ENCODE measurements around the gene ZNF385D.

The ZNF385D gene

DNA sequence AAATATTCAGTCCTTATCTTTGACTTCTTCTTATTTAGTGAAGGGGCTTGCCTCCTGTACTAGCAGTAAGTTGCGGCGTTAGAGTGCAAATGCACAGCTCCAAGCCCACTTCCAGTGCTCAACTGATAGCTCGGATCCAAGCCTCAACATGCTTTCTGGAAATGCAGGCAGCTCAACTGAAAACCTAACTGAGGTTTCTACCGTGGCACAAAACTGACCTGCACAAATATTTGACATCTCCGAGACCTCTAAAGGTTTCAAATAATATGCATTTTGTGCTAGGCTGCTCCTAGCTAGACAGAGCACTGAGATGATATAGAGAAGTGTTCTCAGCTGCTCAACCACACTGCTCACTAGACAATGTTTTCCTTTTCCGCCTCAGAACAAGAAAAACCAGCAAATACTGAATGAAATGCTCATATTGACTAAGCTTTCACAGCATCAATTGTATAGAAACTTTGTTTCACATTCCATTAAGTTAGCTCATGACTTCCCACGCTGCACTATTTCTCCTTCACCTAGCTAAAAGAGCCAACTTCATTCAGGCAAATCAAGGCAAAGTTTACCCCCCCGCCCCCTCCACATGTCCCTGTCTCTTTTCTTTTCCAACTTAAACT is 822 bp downstream of the ZNF385D start:
- no peak for DNase-seq (ENCODE audit: low read depth)

DNA sequence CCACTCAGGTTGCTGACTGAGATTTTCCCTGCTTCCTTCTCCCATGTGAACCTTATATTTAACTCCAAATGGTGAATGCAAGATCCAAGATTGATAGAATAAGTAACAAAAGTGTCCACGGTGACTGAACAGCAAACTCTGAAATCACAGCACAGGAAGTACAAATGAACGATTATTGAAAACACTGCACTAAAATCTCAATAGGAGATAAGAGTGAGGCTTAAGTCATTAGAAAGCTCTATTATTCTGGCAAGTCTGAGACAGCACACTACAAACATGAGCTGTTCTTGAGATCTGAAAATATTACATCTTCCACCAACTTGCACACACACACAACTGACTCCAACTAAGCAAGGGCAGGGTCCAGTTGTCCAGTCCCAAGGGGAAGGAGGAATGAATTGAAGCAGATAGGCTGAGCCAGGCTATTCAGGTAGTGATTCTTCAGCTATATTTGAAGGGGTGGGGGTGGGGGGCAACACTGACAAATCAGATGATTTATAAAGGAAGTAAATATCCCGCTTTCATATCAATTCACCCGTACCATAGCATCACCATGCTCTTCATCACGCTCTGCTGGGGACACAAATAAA is 2.9 kb downstream of the ZNF385D start:
- DNase-seq (ENCODE audit: low read depth) = no peak

DNA sequence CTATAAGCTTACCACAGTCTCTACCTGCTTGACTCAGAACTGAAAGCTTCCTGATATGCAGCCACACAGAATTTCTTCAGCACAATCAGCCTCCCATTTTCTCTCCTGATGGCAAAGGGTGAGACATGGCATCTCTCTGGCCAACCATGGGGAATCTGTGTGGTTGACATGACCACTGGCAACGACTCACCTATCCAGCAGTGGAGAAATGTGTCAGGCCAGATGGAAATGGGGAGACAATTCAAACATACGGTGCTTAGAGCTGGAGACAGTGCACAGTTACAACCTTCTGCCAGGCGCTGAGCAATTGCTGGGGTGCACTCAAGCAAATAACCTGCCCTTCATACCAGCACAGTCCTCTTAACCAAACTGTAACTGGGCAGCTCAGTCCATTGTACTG is 3.6 kb downstream of the ZNF385D start:
- DNase-seq (ENCODE audit: low read depth) = no peak

DNA sequence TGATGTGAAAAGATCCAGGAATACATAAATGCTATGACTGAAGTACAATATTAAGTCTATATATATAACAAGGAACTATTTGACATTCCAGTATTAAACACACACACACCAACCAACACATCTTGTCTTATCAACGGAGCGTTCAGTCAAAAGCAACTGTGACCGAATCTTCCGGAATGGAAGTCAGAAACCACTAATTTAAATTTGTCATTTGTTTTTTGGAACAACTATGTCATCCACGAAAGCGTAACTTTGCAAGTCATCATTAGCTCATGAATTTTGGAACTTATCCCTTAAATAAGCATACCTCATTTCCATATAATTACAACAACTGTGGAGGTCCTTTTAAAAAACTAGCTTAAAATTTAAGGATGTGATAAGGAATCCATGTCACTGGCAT is 5.0 kb downstream of the ZNF385D start:
- DNase-seq (ENCODE audit: low read depth) = no peak

DNA sequence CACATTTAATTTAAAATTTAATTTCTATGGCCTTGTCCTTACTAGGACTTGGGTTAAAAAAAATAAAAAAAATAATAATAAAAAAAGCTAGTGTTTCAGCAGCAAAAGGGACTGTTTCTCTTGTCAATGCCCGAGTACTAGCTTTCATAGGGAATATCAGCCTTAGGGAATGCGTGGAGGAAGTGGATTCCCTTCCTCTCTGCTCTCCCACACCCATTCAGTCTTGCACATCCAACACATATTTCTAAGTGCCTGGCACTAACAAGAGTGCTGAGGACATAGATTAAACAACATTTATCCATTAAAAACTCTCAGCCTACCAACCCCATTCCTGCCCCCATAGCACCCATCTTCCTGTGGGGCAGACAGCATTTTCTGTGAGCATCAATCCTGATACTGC is 6.2 kb downstream of the ZNF385D start:
- no peak for DNase-seq (ENCODE audit: low read depth)

DNA sequence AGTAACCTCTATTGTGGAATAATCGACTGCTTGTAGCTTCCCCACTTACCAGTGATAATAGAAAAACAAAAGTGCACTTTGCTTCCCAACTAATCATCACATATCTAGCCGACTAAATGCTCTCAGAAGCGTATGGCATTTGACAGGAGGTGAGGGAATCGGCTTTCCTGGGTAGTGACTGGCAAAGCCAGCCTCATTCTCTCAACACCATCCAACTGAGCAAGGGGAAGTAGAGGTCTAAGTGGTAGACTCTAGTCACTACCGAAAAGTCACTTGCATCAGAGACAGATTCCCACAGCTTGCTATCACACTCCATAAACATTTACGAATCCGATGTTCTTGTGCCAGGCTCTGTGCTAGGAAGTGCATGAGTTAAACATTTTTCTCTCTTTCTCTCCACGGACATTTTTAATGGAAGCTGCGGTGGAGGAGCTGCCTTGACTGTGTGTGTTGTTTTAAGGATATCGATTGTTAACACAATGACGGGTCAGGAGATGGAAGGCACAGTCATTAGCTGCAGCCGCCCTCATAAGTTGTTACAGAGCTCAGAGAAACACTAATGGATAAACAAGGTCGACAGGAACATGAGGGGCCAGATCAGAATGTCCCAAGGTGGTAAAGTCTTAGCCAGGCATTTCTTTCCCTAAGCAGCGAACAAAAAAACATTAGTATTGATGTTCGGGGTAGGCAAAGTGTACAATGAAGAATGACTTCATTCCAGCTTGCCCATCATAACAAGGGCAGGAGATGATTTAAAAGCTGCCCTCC is 11.9 kb downstream of the ZNF385D start:
- no peak for DNase-seq (ENCODE audit: low read depth)

DNA sequence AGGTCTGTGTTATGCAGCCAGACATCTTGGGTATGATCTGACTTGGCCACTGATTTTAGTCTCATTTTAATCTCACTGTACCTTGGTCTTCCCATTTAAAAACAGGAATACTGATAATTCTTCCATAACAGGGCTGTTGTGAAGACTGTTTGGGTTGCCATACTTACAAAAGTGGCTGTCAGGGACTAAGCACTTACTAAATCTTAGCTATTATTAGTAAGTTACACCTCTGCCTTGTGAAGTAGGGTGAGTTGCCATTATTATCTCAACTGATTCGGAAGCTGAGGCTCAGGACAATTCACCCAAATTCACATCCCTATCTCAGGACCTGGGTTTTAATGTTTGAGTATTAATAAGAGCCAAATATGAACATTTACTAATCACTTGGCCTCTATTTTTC is 12.7 kb downstream of the ZNF385D start:
- no peak for DNase-seq (ENCODE audit: low read depth)

DNA sequence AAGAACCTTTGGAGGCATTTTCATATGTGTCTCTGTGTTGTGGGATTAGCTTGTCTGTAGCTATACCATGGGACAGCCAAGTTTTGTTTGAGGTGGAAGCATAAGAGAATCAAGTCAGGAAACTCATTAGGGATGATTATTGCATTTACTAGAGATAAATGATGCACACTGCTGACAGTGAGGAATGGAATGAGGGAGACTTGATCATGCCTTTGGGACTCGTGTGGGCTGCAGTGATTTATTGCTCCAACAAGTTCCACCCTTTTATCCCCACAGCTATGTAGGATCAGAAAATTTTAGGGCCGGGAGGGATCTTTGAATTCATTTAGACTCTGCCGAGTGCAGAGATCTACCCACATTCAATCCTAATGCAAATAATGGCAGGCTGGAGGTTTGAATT is 16.3 kb downstream of the ZNF385D start:
- DNase-seq (ENCODE audit: low read depth) = no peak

DNA sequence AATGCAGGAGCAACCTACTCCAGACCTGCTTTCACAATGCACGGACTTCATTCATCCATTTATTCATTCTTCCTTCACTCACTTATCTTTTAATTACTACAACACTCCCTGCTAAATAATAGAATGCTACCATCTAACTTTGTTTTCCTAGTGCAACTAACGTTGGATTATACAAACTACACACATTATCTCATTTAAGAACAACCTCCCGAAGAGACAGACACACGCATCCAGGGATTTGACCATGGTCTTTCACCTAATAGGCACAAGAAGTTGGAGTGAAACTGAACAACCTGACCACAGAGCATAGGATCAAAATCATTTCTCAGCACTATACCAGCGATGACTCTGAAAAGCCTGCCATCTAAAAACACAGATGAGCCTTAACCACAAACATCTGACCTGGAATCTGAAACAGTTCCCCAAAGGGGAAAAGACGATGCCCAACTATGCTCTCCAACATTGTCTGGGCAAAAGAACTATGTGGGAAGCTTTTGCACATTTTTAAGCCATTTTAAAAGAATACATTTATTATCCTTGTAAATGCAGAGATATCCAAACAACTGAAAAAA is 21.0 kb downstream of the ZNF385D start:
- no peak for DNase-seq (ENCODE audit: low read depth)

DNA sequence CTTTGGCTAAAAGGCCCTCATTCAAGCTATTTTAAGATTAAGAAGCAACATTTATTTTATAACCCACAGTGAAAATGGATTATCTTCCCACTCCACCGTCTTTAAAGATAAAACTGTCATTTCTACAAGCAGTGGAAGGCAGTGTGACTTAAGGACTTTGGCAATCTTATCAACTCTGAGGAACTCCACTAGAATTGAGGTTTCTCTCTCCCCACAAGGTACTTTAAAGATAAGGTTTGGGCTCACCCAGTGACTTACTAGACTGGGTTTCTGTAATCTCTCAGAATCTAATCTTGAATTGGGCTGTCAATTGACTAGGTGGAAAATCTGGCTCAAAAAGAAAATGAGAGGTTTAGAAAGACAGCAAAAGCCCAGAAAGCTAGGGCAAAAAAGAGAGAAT is 21.7 kb downstream of the ZNF385D start:
- DNase-seq (ENCODE audit: low read depth) = no peak

DNA sequence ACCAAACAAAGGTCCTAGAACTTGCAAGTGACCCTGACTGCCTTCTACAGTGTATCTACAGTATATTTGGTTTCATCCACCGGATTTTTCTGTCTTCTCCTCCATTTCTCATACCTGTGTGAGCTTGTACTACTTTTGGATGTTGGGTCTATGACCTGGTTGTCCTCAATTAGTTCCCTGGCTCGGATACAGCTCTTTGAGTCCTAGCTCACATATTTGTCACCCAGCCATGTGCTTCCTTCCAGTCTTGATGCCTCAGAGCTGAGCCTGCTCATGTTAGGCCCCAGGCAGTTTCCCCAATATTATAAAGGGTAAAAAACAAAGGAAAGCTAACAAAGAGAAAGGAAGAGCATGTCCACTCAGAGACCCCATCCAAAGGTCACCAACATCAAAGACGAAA is 28.2 kb downstream of the ZNF385D start:
- DNase-seq (ENCODE audit: low read depth) = no peak

DNA sequence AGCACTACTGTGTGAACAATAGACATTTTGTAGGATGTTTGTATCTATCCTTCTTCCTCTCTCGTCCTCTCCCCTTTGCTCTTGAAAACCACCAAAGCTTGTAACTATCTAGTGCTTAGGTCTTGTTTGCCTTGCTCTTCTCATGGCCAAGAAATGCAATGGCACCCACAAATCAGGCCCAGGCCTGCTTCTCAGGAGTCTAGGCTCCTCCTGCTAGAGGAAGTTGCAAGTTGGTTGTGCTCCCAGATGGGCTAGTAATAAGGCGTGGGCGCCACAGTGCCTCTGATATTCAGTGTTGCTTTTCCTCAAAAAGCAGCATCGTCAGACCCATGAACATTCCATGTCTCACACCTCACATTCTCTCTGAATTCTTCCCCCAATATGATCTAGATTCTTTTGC is 28.7 kb downstream of the ZNF385D start:
- DNase-seq (ENCODE audit: low read depth) = no peak

DNA sequence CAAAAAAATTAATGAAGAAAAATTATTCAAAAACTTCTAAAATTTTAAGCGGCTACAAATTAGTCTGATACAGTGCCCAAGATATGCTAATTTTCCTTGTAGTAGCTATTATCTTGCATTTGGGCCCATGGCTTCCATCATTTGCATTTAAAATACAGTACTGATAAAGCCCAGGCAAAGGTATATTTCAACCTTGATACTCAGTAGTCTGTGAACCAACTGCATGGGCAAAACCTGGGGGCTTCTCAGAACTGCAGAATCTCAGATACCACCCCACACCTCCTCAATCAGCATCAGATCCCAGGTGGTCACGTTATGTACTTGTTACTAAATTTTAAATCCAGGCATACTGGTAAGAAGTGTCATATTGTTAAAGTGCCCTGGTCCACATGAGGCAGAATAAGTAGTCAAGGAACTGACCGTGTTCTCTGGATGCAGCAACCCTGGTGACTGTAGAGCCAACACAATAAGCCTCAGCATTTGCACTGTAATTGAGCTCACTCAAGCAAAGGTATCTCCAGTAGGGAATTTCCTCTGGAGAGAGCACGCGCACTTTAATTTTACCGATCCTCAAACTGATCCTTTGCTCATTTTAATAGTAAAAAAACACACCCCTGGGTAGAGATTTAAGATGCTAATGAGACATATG is 31.9 kb downstream of the ZNF385D start:
- DNase-seq (ENCODE audit: low read depth) = no peak

DNA sequence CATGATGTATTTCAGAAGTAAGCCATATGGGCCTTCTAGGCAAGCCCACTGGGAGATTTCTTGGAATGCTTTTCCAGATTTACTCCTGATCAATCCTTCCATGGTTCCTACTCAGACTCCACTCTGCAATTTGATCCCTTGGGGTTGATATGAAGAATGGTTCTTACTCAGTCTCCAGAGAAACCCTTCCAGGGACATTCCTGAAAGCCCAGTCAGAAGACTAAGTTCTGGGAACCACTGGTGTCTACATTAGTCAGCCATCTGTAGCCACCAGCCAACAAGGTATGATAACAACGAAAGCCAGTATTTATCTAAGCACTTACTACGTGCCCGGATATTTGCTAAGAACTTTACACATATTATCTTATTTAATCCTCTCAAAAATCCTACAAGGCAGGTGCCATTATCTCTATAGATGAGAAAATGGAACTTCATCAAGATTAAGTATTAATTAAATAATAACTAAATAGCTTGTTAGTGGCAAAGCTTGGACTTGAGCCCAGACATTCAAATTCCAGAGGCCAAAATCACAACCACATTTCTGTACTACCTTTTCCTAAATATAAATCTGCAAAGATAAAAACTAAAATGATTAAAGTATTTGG is 32.7 kb downstream of the ZNF385D start:
- DNase-seq (ENCODE audit: low read depth) = no peak

DNA sequence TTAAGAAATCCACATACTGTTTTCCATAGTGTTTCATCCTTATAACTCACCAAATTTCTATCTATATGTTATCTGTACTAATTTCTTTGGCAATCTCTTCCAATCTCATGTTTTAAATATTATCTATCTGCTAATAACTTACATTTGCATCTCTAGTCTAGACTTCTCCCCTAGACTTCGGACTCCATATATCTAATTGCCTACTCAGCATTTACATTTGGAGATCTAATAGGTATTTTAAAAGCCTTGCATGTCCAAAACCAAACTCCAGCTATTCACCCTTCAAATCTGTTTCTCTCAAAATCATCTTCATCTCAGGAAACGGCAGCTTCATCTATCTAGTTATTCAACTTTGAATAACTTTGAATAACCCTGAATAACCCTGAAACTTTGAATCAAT is 35.3 kb downstream of the ZNF385D start:
- no peak for DNase-seq (ENCODE audit: low read depth)

DNA sequence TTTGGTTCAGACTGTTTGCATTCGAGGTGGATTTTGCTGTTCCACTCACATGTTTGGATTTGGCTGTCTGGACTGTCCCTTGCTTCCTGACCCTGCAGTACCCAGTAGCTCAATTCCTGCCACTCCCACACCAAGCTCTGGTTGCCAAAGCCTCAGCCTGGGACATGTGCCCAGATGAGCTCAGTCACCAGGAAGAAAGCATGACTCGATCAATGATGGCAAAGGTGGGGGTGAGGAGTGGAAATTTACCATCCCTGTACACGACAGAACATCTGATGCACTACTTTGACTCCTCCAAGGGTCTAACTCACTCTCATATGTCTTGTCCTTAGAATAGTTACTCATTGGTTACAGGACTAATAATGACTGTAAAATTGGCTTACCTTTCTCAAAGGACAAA is 45.2 kb downstream of the ZNF385D start:
- no peak for DNase-seq (ENCODE audit: low read depth)

DNA sequence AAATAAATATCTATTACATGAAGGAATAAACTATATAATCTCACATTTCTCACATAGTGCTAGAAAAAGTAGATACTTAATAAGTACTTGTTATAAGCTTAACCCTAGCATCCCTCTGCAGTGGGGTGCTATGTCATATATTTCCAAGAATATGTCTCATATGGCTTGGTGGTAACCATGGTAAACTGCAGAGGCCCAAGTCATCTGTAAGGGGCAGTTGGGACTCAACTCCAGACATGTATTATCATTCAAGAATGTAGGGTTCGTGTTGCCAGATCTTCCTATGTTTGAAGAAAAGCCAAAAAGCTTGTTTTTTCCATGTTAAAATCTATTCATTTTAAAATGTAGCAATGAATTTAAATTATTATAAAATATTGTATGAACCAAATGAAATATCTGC is 46.2 kb downstream of the ZNF385D start:
- no peak for DNase-seq (ENCODE audit: low read depth)

DNA sequence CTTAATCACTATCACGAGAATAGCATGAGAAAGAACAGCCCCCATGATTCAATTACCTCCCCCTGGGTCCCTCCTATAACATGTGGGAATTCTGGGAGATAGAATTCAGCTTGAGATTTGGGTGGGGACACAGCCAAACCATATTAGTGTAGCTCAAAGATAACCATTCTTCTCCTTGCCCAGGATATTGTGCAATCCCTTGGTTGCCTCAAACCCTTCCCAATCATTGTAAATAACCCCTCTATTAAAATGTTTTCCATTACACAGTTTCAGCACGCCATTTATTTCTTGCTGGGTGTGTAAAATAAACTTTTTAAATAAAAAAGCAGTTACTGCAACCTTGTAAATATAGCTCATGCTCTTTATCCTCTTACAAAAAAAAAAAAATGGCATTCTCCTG is 47.7 kb downstream of the ZNF385D start:
- DNase-seq (ENCODE audit: low read depth) = no peak

DNA sequence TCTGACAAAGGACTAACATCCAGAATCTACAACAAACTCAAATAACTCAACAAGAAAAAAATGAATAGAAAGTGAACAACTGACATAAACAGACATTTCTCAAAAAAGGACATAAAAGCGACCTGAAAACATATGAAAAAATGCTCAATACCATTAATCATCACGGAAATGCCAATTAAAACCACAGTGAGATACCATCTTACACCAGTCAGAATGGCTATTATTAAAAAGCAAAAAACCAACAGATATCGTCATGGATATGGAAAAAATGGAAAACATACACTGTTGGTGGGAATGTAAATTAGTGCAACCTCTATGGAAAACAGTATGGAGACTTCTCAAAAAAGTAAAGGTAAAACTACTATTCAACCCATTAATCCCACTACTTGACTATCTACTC is 53.3 kb downstream of the ZNF385D start:
- no peak for DNase-seq (ENCODE audit: low read depth)

DNA sequence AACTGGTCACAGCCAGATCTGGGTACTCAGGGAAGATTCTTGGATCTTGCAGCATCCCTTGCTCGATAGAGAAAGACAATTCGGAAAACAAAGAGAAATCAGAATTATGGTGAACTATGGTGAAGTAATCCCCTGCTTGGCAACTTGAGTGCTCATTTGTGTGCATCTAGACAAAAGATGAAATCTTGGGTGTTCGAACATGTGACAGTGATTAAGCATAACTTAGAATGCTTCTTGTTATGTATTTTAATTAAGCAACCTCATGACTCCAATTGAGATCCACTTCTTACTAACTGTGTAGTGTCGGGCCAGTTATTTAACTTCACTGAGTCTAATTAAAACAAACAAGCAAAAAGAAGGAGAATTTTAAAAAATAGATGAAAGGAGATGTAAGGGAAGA is 56.5 kb downstream of the ZNF385D start:
- DNase-seq (ENCODE audit: low read depth) = no peak

DNA sequence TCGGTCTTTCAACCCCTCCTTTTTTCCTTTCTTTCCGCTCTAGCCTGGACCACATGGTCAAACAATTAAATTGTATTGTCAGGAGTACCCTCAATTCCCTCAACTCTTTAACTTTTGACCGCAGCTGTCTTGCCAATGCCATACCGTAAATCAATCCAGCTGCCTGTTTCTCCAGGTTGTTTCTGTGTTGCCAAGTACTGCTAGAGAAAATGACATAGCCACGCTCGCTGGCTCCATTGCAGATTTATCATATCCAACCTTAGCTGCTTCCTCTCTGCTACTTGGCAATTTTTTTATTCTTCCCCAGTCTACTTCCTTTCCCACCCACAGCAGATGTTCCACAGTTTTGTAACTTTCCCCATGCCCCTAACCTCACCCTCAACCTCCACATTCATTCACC is 60.0 kb downstream of the ZNF385D start:
- no peak for DNase-seq (ENCODE audit: low read depth)

DNA sequence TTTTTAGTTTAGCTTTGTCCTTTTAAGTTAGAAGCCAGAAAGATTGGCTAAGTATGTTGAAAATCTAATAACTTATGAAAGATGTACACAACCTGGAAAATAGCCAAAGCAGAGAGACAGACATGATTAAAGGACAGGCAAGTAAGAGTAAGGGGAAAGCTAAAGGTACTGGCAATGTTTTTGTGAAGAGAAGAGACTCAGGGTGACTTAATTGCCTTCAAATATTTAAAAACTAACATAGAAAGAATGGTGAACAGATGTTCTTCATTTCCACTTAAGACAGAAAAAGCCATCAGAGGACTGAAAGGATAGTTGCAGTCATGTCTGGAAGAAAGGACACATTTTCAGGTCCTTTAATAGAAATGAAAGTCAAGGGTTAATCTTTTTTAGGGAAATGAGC is 68.8 kb downstream of the ZNF385D start:
- DNase-seq (ENCODE audit: low read depth) = no peak

All from stimulated activated CD8-positive, alpha-beta memory T cell treated with anti-CD3 and anti-CD28 coated beads, Interleukin-4, amount 100 ng/mL, for 24 hours (primary cell).